Measurements from ENCODE around the gene EMC8. TPM values are rescaled to one million over a fixed set of nuclear protein-coding genes. Genes with fewer than 3 reads are reported as not detected.

Gene EMC8
- total and polyA plus RNA-seq, 2 donors (not counting 1 experiment from before 2014, with no cell fraction given) = 22.1 to 33.1 TPM

DNA sequence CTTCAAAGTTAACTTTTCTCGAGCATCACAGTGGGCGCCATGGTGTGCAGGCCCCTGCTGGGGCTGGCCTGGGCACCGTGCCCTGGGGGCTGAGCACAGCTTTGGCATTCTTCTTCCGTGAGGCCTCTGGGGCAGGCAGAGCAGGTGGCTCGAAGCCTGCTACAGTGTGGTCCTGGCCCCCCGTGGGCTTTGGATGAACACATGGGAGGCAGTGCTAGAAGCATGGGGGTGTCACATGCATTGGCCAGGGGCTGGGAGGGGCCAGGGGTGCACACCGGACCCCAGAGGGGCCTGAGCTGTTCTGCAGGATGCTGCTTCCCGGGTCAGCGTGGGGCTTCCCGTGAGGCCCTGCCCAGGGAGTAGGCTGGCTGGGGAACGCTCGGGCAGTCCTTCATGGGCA, 36.4 kb downstream of the EMC8 start:
- WGBS (ENCODE audit: insufficient coverage) = 95% methylated on average over 12 of the region's 12 CpGs
- peaks cover 0 to 17% (median 7%) of the 10 kb centered on the region in 3 donors for H3K9me3 ChIP-seq (ENCODE audit: control extremely low read depth in 1 of 3, control insufficient read depth in 2 of 3, insufficient read depth in 1 of 3, low read length in 2 of 3)
- intact Hi-C loops (cut with micrococcal nuclease) = no loop called here
- Mint-ChIP-seq H3K27me3 (no peaks in the 10 kb centered on the region), H3K4me3 (no peak overlapping the region), H3K4me1 (peaks cover 34% of the 10 kb centered on the region), H3K9me3 (ENCODE audit: insufficient read depth) (peaks cover 3% of the 10 kb centered on the region), H3K27ac (no peak overlapping the region)
- H3K36me3 ChIP-seq (replicated peaks in 1 of 2; ENCODE audit: control extremely low read depth in 1 of 2, control insufficient read depth in 1 of 2, extremely low read depth in 1 of 2, insufficient read depth in 2 of 2, low read length in 1 of 2) = no peaks in the 10 kb centered on the region
- ChIA-PET POLR2A (no interaction called here), CTCF (interaction anchor here (0.9 to 5.7 kb wide), 6 partner anchors 13 to 104 kb away, joined by 4 to 77 read pairs (median 46); no protein-coding TSS in a partner anchor)
- DNase-seq (no peak), ATAC-seq (ENCODE audit: low read depth) (no peak)
- no peak overlapping the region for H3K4me3 ChIP-seq (ENCODE audit: control extremely low read depth in 1 of 5, extremely low read depth in 1 of 5, insufficient read depth in 1 of 5, low read depth in 2 of 5, low read length in 4 of 5)
- H2AFZ ChIP-seq (ENCODE audit: insufficient read depth, low read depth, low read length, poor library complexity, severe bottlenecking) = no peak overlapping the region
- TF ChIP-seq EZH2 (IDR thresholded peaks at IDR 0.05; ENCODE audit: borderline replicate concordance, insufficient read depth, low read depth, low read length, poor library complexity, severe bottlenecking) = no peak
- H3K4me2 ChIP-seq (replicated peaks; ENCODE audit: low read depth, low read length, poor library complexity, severe bottlenecking) = no peak overlapping the region
- no peaks in the 10 kb centered on the region for H3K79me2 ChIP-seq (ENCODE audit: control insufficient read depth, insufficient read depth, low read length)
- H3K27me3 ChIP-seq (replicated peaks in 1 of 4; ENCODE audit: control extremely low read depth in 1 of 4, control insufficient read depth in 3 of 4, insufficient read depth in 4 of 4, low read length in 3 of 4) = no peaks in the 10 kb centered on the region
- no peak overlapping the region for H3K27ac ChIP-seq (ENCODE audit: low read length in 2 of 2)
- no peaks in the 10 kb centered on the region for H4K20me1 ChIP-seq (ENCODE audit: control insufficient read depth, insufficient read depth, low read length, poor library complexity, severe bottlenecking)
- H3K4me1 ChIP-seq (ENCODE audit: control insufficient read depth in 2 of 2, insufficient read depth in 2 of 2, low read length in 2 of 2) = peaks cover 44 to 51% of the 10 kb centered on the region in 2 donors
- no peak overlapping the region for H3K9ac ChIP-seq (ENCODE audit: low read length)

DNA sequence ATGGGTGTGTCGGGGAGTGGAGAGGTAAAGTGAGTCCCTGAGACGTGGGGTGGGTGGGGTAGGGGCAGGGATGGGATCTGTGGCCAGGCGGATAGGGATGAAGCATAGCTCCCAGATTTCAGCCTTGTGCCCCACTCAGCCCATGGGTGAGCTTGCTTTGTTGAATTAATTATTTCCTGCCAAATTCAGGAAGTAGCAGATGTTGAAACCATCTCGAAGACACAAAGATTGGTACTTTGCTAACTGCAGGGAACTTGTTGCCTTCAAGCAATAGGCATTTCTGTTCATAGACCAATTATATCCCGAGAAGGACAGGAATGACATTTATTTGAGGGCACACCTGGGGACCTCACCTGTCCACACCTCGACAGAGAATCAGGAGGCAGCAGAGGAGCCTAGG, 37.5 kb downstream of the EMC8 start:
- H3K79me2 ChIP-seq (ENCODE audit: control insufficient read depth, insufficient read depth, low read length) = no peaks in the 10 kb centered on the region
- no peak for TF ChIP-seq EZH2 (IDR thresholded peaks at IDR 0.05; ENCODE audit: borderline replicate concordance, insufficient read depth, low read depth, low read length, poor library complexity, severe bottlenecking)
- TF ChIP-seq, protein P1, sequence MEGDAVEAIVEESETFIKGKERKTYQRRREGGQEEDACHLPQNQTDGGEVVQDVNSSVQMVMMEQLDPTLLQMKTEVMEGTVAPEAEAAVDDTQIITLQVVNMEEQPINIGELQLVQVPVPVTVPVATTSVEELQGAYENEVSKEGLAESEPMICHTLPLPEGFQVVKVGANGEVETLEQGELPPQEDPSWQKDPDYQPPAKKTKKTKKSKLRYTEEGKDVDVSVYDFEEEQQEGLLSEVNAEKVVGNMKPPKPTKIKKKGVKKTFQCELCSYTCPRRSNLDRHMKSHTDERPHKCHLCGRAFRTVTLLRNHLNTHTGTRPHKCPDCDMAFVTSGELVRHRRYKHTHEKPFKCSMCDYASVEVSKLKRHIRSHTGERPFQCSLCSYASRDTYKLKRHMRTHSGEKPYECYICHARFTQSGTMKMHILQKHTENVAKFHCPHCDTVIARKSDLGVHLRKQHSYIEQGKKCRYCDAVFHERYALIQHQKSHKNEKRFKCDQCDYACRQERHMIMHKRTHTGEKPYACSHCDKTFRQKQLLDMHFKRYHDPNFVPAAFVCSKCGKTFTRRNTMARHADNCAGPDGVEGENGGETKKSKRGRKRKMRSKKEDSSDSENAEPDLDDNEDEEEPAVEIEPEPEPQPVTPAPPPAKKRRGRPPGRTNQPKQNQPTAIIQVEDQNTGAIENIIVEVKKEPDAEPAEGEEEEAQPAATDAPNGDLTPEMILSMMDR (IDR thresholded peaks at IDR 0.05) = no peak
- no peak overlapping the region for H3K27ac ChIP-seq (ENCODE audit: low read length in 2 of 2)
- no peaks in the 10 kb centered on the region for H3K36me3 ChIP-seq (replicated peaks in 1 of 2; ENCODE audit: control extremely low read depth in 1 of 2, control insufficient read depth in 1 of 2, extremely low read depth in 1 of 2, insufficient read depth in 2 of 2, low read length in 1 of 2)
- WGBS (ENCODE audit: insufficient coverage) = 28% methylated on average over 4 of the region's 6 CpGs
- no peak overlapping the region for H3K4me3 ChIP-seq (ENCODE audit: control extremely low read depth in 1 of 5, extremely low read depth in 1 of 5, insufficient read depth in 1 of 5, low read depth in 2 of 5, low read length in 4 of 5)
- no peak for ATAC-seq (ENCODE audit: low read depth)
- Mint-ChIP-seq H3K4me1 (peaks cover 45% of the 10 kb centered on the region), H3K27ac (peak overlapping the region; percentile 81), H3K27me3 (no peaks in the 10 kb centered on the region), H3K9me3 (ENCODE audit: insufficient read depth) (peaks cover 3% of the 10 kb centered on the region), H3K4me3 (peak overlapping the region; percentile 53)
- H3K9ac ChIP-seq (ENCODE audit: low read length) = no peak overlapping the region
- intact Hi-C loops (cut with micrococcal nuclease) = no loop called here
- no peak overlapping the region for H2AFZ ChIP-seq (ENCODE audit: insufficient read depth, low read depth, low read length, poor library complexity, severe bottlenecking)
- H3K4me2 ChIP-seq (replicated peaks; ENCODE audit: low read depth, low read length, poor library complexity, severe bottlenecking) = peak overlapping the region; percentile 51
- peak; percentile 62 for DNase-seq
- ChIA-PET POLR2A (interaction anchor here (0.6 to 3.0 kb wide), 3 partner anchors 8 to 52 kb away, joined by 3 to 22 read pairs (median 9); partner anchors contain the start of gene C16orf74), CTCF (interaction anchor here (0.6 to 5.7 kb wide), 11 partner anchors 10 to 233 kb away, joined by 3 to 77 read pairs (median 6); partner anchors contain the start of genes C16orf74 and GSE1)
- no peaks in the 10 kb centered on the region for H3K27me3 ChIP-seq (replicated peaks in 1 of 4; ENCODE audit: control extremely low read depth in 1 of 4, control insufficient read depth in 3 of 4, insufficient read depth in 4 of 4, low read length in 3 of 4)
- no peaks in the 10 kb centered on the region for H4K20me1 ChIP-seq (ENCODE audit: control insufficient read depth, insufficient read depth, low read length, poor library complexity, severe bottlenecking)
- peaks cover 55 to 62% of the 10 kb centered on the region in 2 donors for H3K4me1 ChIP-seq (ENCODE audit: control insufficient read depth in 2 of 2, insufficient read depth in 2 of 2, low read length in 2 of 2)
- H3K9me3 ChIP-seq (ENCODE audit: control extremely low read depth in 1 of 3, control insufficient read depth in 2 of 3, insufficient read depth in 1 of 3, low read length in 2 of 3) = peaks cover 0 to 21% (median 7%) of the 10 kb centered on the region in 3 donors
